ENCODE data around the gene APC2. TPM values are rescaled to one million over a fixed set of nuclear protein-coding genes. Genes with fewer than 3 reads are reported as not detected.

Gene APC2
- polyA plus RNA-seq, 1 donor (not counting 4 experiments of a cell fraction or from before 2014, with no cell fraction given) = 0.01 TPM

GRCh38 chr19:1407528-1408299 is 42.2 kb upstream of the APC2 start, which contains the start of gene DAZAP1:
Gene DAZAP1, plus strand, starts transcription at chr19:1407586. Its CDS starts 188 bp downstream, at chr19:1407774.
- Histone ChIP-seq H3K9me1 (ENCODE audit: control insufficient read depth, extremely low read depth, insufficient read depth, low read length) (peaks cover 2% of the 10 kb centered on the region), H3K36me3 (ENCODE audit: control insufficient read depth in 2 of 2, extremely low read depth in 1 of 2, insufficient read depth in 2 of 2, low read length in 2 of 2) (peaks cover 4 to 14% of the 10 kb centered on the region in 2 experiments), H3K79me2 (ENCODE audit: control insufficient read depth, insufficient read depth, low read length) (peaks cover 50% of the 10 kb centered on the region), H3K27me3 (ENCODE audit: control insufficient read depth, extremely low read depth, insufficient read depth, low read length) (no peaks in the 10 kb centered on the region), H3K9me3 (ENCODE audit: control insufficient read depth, low read depth, low read length) (no peaks in the 10 kb centered on the region), H3K4me3 (ENCODE audit: control insufficient read depth in 2 of 3, extremely low read depth in 1 of 3, insufficient read depth in 2 of 3, low read depth in 1 of 3, low read length in 3 of 3) (peak within 1 kb of the TSS; percentile 75 to 79 (median 77)), H3K27ac (ENCODE audit: control insufficient read depth, insufficient read depth, low read length) (peak within 1 kb of the TSS; percentile 86), H3K4me1 (ENCODE audit: control insufficient read depth, extremely low read depth, insufficient read depth, low read length) (peaks cover 38% of the 10 kb centered on the region), H4K20me1 (ENCODE audit: control insufficient read depth, extremely low read depth, insufficient read depth, low read length) (peaks cover 39% of the 10 kb centered on the region), H2AFZ (ENCODE audit: control insufficient read depth, low read length) (peak within 1 kb of the TSS; percentile 66), H3K9ac (ENCODE audit: control insufficient read depth, extremely low read depth, insufficient read depth, low read length) (peak within 1 kb of the TSS; percentile 95), H3K4me2 (ENCODE audit: control insufficient read depth, extremely low read depth, insufficient read depth, low read depth, low read length) (peak within 1 kb of the TSS; percentile 88)
- dilution Hi-C loops (cut with MboI; ENCODE audit: extremely low pct_ligation_motif_present, low sequenced_read_pairs) = no loop called here
- no peak for DNase-seq (ENCODE audit: low read depth, low spot score)
- TF ChIP-seq CTCF (optimal IDR thresholded peaks at IDR 0.05 in 1 of 3, IDR thresholded peaks at IDR 0.05 in 1 of 3, conservative IDR thresholded peaks at IDR 0.05 in 1 of 3; ENCODE audit: extremely low read depth in 1 of 3, insufficient read depth in 2 of 3, low read length in 3 of 3) = no peak
- no peak for TF ChIP-seq EZH2 (IDR thresholded peaks at IDR 0.05; ENCODE audit: low read length)
- no peak for FAIRE-seq

GRCh38 chr19:1408300-1409203 is 41.4 kb upstream of the APC2 start:
- DNase-seq (ENCODE audit: low read depth, low spot score) (no peak), FAIRE-seq (no peak)
- Histone ChIP-seq H3K9me1 (ENCODE audit: control insufficient read depth, extremely low read depth, insufficient read depth, low read length) (peaks cover 2% of the 10 kb centered on the region), H3K36me3 (ENCODE audit: control insufficient read depth in 2 of 2, extremely low read depth in 1 of 2, insufficient read depth in 2 of 2, low read length in 2 of 2) (peaks cover 5 to 20% of the 10 kb centered on the region in 2 experiments), H3K4me2 (ENCODE audit: control insufficient read depth, extremely low read depth, insufficient read depth, low read depth, low read length) (peak overlapping the region; percentile 88), H3K9ac (ENCODE audit: control insufficient read depth, extremely low read depth, insufficient read depth, low read length) (peak overlapping the region; percentile 95), H3K4me1 (ENCODE audit: control insufficient read depth, extremely low read depth, insufficient read depth, low read length) (peaks cover 37% of the 10 kb centered on the region), H3K27me3 (ENCODE audit: control insufficient read depth, extremely low read depth, insufficient read depth, low read length) (no peaks in the 10 kb centered on the region), H3K27ac (ENCODE audit: control insufficient read depth, insufficient read depth, low read length) (peak overlapping the region; percentile 86), H4K20me1 (ENCODE audit: control insufficient read depth, extremely low read depth, insufficient read depth, low read length) (peaks cover 47% of the 10 kb centered on the region), H3K9me3 (ENCODE audit: control insufficient read depth, low read depth, low read length) (no peaks in the 10 kb centered on the region), H3K79me2 (ENCODE audit: control insufficient read depth, insufficient read depth, low read length) (peaks cover 58% of the 10 kb centered on the region), H3K4me3 (ENCODE audit: control insufficient read depth in 2 of 3, extremely low read depth in 1 of 3, insufficient read depth in 2 of 3, low read depth in 1 of 3, low read length in 3 of 3) (peak overlapping the region; percentile 75 to 79 (median 77)), H2AFZ (ENCODE audit: control insufficient read depth, low read length) (no peak overlapping the region)
- dilution Hi-C loops (cut with MboI; ENCODE audit: extremely low pct_ligation_motif_present, low sequenced_read_pairs) = no loop called here
- TF ChIP-seq EZH2 (IDR thresholded peaks at IDR 0.05; ENCODE audit: low read length) = no peak
- TF ChIP-seq CTCF (optimal IDR thresholded peaks at IDR 0.05 in 1 of 3, IDR thresholded peaks at IDR 0.05 in 1 of 3, conservative IDR thresholded peaks at IDR 0.05 in 1 of 3; ENCODE audit: extremely low read depth in 1 of 3, insufficient read depth in 2 of 3, low read length in 3 of 3) = no peak
